Renal pelvis (tissue), 4 donors: Measurements from ENCODE around the gene MCUB. TPM values are rescaled to one million over a fixed set of nuclear protein-coding genes. Genes with fewer than 3 reads are reported as not detected.

Experiments
- DNase-seq: peaks from one replicate; pipeline ENCODE4 v3.0.0-alpha.2; 2013
- polyA plus RNA-seq, 3 donors: library from polyadenylated mRNA; unstranded; fragments of 120-200 nt; gene quantifications; one replicate each; pipeline ENCODE4 v1.2.1, GENCODE V29; 2013; ENCODE audit not compliant: insufficient read length in 3 of 3

MCUB gene
- polyA plus RNA-seq, 3 donors = 8.7 to 9.3 (median 9.0) TPM

GRCh38 chr4:109722357-109722756, 162.3 kb downstream of the MCUB start:
- DNase-seq = no peak

GRCh38 chr4:109723110-109723509, 163.1 kb downstream of the MCUB start:
- no peak for DNase-seq

GRCh38 chr4:109728385-109728784, 168.3 kb downstream of the MCUB start:
- DNase-seq = no peak

GRCh38 chr4:109729117-109729717, 169.2 kb downstream of the MCUB start:
- peak; percentile 27 for DNase-seq

- peak; percentile 76 for DNase-seq
These were observed 169.9 kb downstream of the MCUB start, which contains the start of gene PLA2G12A for GRCh38 chr4:109729718-109730618. TSS of gene PLA2G12A (minus strand) at chr4:109730070. CDS start at chr4:109729809, 261 bp downstream.

- DNase-seq = no peak
These were observed 170.8 kb downstream of the MCUB start for GRCh38 chr4:109730619-109731545.

GRCh38 chr4:109733728-109734127, 173.7 kb downstream of the MCUB start:
- no peak for DNase-seq

- no peak for DNase-seq
These were observed 175.7 kb downstream of the MCUB start for GRCh38 chr4:109735566-109736365.

Other genes with a start within 250 kb of the MCUB start
- gene SEC24B, start 126.4 kb upstream of the MCUB start, polyA plus RNA-seq = 10 to 100 TPM; 39.2 to 43.7 (median 42.3) TPM
- 10 to 100 TPM; 34.3 to 41.3 (median 40.4) TPM for gene CASP6, start 143.2 kb downstream of the MCUB start, polyA plus RNA-seq
- gene PLA2G12A, start 169.8 kb downstream of the MCUB start, polyA plus RNA-seq = 10 to 100 TPM; 23.8 to 44.6 (median 34.1) TPM
- gene CFI, start 241.8 kb downstream of the MCUB start, polyA plus RNA-seq = 10 to 100 TPM; 75.2 to 79.1 (median 78.8) TPM